ENCODE measurements around the gene ZBTB47. TPM values are rescaled to one million over a fixed set of nuclear protein-coding genes. Genes with fewer than 3 reads are reported as not detected.

Gene ZBTB47
- polyA plus RNA-seq, 1 donor (not counting 4 experiments of a cell fraction or from before 2014, with no cell fraction given) = 5.1 TPM

DNA sequence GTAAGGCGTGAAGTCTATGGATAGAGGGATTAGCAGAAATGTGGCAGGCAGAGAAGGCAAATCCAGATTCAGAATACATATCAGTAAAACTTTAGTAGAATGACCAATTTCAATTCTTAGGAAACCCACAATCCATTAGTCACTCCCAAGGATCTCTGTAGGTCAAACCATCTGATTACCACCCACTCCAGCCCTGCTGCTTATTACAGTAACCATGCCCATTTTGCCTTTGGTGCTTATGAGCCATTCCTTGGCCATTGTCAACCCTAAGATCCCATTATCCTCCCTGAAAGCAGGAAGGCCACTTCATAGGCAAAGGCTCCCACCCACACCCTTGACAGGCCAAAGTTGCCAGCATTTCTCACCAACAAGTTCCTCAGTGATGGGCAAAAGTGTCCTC is 26.8 kb downstream of the ZBTB47 start:
- Histone ChIP-seq H3K27ac (ENCODE audit: control insufficient read depth, insufficient read depth, low read length) (no peak overlapping the region), H3K4me2 (ENCODE audit: control insufficient read depth, extremely low read depth, insufficient read depth, low read depth, low read length) (no peak overlapping the region), H3K79me2 (ENCODE audit: control insufficient read depth, insufficient read depth, low read length) (no peaks in the 10 kb centered on the region), H3K4me3 (ENCODE audit: control insufficient read depth in 2 of 3, extremely low read depth in 1 of 3, insufficient read depth in 2 of 3, low read depth in 1 of 3, low read length in 3 of 3) (no peak overlapping the region), H3K4me1 (ENCODE audit: control insufficient read depth, extremely low read depth, insufficient read depth, low read length) (peaks cover 12% of the 10 kb centered on the region), H3K9ac (ENCODE audit: control insufficient read depth, extremely low read depth, insufficient read depth, low read length) (no peak overlapping the region), H3K36me3 (ENCODE audit: control insufficient read depth in 2 of 2, extremely low read depth in 1 of 2, insufficient read depth in 2 of 2, low read length in 2 of 2) (no peaks in the 10 kb centered on the region), H2AFZ (ENCODE audit: control insufficient read depth, low read length) (no peak overlapping the region), H3K9me3 (ENCODE audit: control insufficient read depth, low read depth, low read length) (peaks cover 3% of the 10 kb centered on the region), H4K20me1 (ENCODE audit: control insufficient read depth, extremely low read depth, insufficient read depth, low read length) (no peaks in the 10 kb centered on the region), H3K9me1 (ENCODE audit: control insufficient read depth, extremely low read depth, insufficient read depth, low read length) (no peaks in the 10 kb centered on the region), H3K27me3 (ENCODE audit: control insufficient read depth, extremely low read depth, insufficient read depth, low read length) (peaks cover 2% of the 10 kb centered on the region)
- FAIRE-seq = no peak
- DNase-seq (ENCODE audit: low read depth, low spot score) = no peak
- no peak for TF ChIP-seq EZH2 (IDR thresholded peaks at IDR 0.05; ENCODE audit: low read length)
- TF ChIP-seq, protein P1, sequence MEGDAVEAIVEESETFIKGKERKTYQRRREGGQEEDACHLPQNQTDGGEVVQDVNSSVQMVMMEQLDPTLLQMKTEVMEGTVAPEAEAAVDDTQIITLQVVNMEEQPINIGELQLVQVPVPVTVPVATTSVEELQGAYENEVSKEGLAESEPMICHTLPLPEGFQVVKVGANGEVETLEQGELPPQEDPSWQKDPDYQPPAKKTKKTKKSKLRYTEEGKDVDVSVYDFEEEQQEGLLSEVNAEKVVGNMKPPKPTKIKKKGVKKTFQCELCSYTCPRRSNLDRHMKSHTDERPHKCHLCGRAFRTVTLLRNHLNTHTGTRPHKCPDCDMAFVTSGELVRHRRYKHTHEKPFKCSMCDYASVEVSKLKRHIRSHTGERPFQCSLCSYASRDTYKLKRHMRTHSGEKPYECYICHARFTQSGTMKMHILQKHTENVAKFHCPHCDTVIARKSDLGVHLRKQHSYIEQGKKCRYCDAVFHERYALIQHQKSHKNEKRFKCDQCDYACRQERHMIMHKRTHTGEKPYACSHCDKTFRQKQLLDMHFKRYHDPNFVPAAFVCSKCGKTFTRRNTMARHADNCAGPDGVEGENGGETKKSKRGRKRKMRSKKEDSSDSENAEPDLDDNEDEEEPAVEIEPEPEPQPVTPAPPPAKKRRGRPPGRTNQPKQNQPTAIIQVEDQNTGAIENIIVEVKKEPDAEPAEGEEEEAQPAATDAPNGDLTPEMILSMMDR (optimal IDR thresholded peaks at IDR 0.05 in 1 of 3, IDR thresholded peaks at IDR 0.05 in 1 of 3, conservative IDR thresholded peaks at IDR 0.05 in 1 of 3; ENCODE audit: extremely low read depth in 1 of 3, insufficient read depth in 2 of 3, low read length in 3 of 3) = no peak
- dilution Hi-C loops (cut with MboI; ENCODE audit: extremely low pct_ligation_motif_present, low sequenced_read_pairs) = no loop called here

- Histone ChIP-seq H3K27me3 (ENCODE audit: control insufficient read depth, extremely low read depth, insufficient read depth, low read length) (peaks cover 7% of the 10 kb centered on the region), H4K20me1 (ENCODE audit: control insufficient read depth, extremely low read depth, insufficient read depth, low read length) (no peaks in the 10 kb centered on the region), H3K9me1 (ENCODE audit: control insufficient read depth, extremely low read depth, insufficient read depth, low read length) (no peaks in the 10 kb centered on the region), H3K79me2 (ENCODE audit: control insufficient read depth, insufficient read depth, low read length) (no peaks in the 10 kb centered on the region), H3K4me1 (ENCODE audit: control insufficient read depth, extremely low read depth, insufficient read depth, low read length) (peaks cover 12% of the 10 kb centered on the region), H2AFZ (ENCODE audit: control insufficient read depth, low read length) (no peak overlapping the region), H3K27ac (ENCODE audit: control insufficient read depth, insufficient read depth, low read length) (no peak overlapping the region), H3K4me3 (ENCODE audit: control insufficient read depth in 2 of 3, extremely low read depth in 1 of 3, insufficient read depth in 2 of 3, low read depth in 1 of 3, low read length in 3 of 3) (no peak overlapping the region), H3K9ac (ENCODE audit: control insufficient read depth, extremely low read depth, insufficient read depth, low read length) (no peak overlapping the region), H3K36me3 (ENCODE audit: control insufficient read depth in 2 of 2, extremely low read depth in 1 of 2, insufficient read depth in 2 of 2, low read length in 2 of 2) (no peaks in the 10 kb centered on the region), H3K9me3 (ENCODE audit: control insufficient read depth, low read depth, low read length) (peaks cover 3% of the 10 kb centered on the region), H3K4me2 (ENCODE audit: control insufficient read depth, extremely low read depth, insufficient read depth, low read depth, low read length) (no peak overlapping the region)
- no peak for DNase-seq (ENCODE audit: low read depth, low spot score)
- TF ChIP-seq EZH2 (IDR thresholded peaks at IDR 0.05; ENCODE audit: low read length) = no peak
- TF ChIP-seq, protein P1 (optimal IDR thresholded peaks at IDR 0.05 in 1 of 3, IDR thresholded peaks at IDR 0.05 in 1 of 3, conservative IDR thresholded peaks at IDR 0.05 in 1 of 3; ENCODE audit: extremely low read depth in 1 of 3, insufficient read depth in 2 of 3, low read length in 3 of 3) = no peak
- dilution Hi-C loops (cut with MboI; ENCODE audit: extremely low pct_ligation_motif_present, low sequenced_read_pairs) = no loop called here
- FAIRE-seq = no peak
Measured at GRCh38 chr3:42680806-42681205, 27.3 kb downstream of the ZBTB47 start.
